HEK293T (cell line): Measurements from ENCODE around the gene USP37.

Experiments
- ELF4 ChIP-seq: fragments of 450-650 bp; IDR thresholded peaks from 2 replicates; pipeline ENCODE4 v1.6.1; 2017; ENCODE audit warnings: antibody characterized with exemption
- FOXK2 ChIP-seq: fragments of 450-650 bp; IDR thresholded peaks from 2 replicates; pipeline ENCODE4 v1.6.1; 2016; ENCODE audit warnings: mild to moderate bottlenecking
- SP1 ChIP-seq: fragments of 450-650 bp; IDR thresholded peaks from 2 replicates; pipeline ENCODE4 v1.6.1; 2017
- TARDBP ChIP-seq: fragments of 450-650 bp; IDR thresholded peaks from 2 replicates; pipeline ENCODE4 v1.6.1; 2016

DNA sequence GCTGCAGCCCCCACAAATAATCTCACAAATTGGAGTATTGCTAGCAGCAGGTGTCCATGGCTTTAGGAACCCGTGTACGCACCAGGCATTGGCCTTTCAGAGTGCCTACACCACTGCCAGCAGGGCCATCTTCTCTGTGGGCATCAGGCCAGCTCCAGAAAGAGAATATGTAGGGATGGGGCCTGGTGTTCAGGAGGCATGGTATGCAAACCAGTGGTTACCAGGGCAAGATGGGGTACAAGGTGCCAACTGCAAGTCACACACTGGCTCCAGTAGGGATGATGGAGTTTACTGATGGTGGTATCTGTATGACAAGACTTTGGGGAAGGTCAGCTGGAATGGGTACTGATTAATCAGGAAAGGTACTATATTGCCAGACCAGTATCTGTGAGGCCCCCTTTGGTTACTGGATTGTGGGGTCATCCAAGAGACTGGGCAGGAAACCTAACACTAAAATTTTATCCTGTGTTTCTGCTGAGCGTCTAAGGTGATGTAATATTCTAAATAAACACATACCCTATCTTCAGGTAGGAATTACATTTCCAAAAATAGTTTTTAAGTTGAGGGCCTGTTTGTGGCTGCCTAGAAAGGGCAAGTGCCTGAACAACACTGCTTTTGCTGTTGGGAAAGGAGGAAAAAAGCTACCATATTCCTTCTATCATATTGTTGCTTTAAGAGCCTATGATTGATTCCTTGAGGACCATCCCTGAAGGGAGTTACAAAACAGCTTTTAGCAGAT, 9.5 kb upstream of the USP37 start:
- TF ChIP-seq FOXK2 (no peak), TARDBP (no peak), SP1 (no peak), ELF4 (no peak)
